Activated naive CD8-positive, alpha-beta T cell treated with anti-CD3 and anti-CD28 coated beads, Interleukin-2, amount 10 ng/mL, durations not matched to agents 7 days and 5 days (primary cell): ENCODE measurements around the gene CBFB. TPM values are rescaled to one million over a fixed set of nuclear protein-coding genes. Genes with fewer than 3 reads are reported as not detected.
A peak's percentile ranks its signal among the peaks of the same experiment; 100 is the strongest.
"Not testable (repeated sequence)": the region's sequence is repeated elsewhere in the genome, so short reads cannot be mapped to it uniquely, and the experiment has no call there.

Experiments used
- ATAC-seq: fragments of 150-1000 bp; cut with Tn5 transposase; one replicate; pipeline ENCODE4 v1.10.0; 2021; ENCODE audit warnings: low read depth, moderate library complexity
- POLR2A ChIA-PET: fragments of 350-600 bp; sonication (Branson Sonifier 250); formaldehyde crosslinking; loops from one replicate; lab custom pipeline; 2021; ENCODE audit warnings: antibody characterized with exemption; lab: Charles Lee
- DNase-seq: peaks from one replicate; pipeline ENCODE4 v3.0.0; 2021
- H3K27ac Mint-ChIP-seq: one replicate; pipeline ENCODE4 v1.8.0; 2022; ENCODE audit warnings: mild to moderate bottlenecking, mixed read lengths
- H3K27me3 Mint-ChIP-seq: one replicate; pipeline ENCODE4 v1.8.0; 2022; ENCODE audit warnings: mild to moderate bottlenecking, moderate library complexity, mixed read lengths
- H3K36me3 Mint-ChIP-seq: one replicate; pipeline ENCODE4 v1.8.0; 2021; ENCODE audit warnings: mild to moderate bottlenecking, mixed read lengths
- H3K4me1 Mint-ChIP-seq: one replicate; pipeline ENCODE4 v1.8.0; 2021; ENCODE audit warnings: mixed read lengths
- H3K4me3 Mint-ChIP-seq: one replicate; pipeline ENCODE4 v1.8.0; 2022; ENCODE audit warnings: mild to moderate bottlenecking, moderate library complexity, mixed read lengths
- H3K9me3 Mint-ChIP-seq: one replicate; pipeline ENCODE4 v1.8.0; 2021; ENCODE audit warnings: mixed read lengths
- total RNA-seq, 2 experiments: library from RNA; stranded (reverse); gene quantifications; one replicate each; pipeline ENCODE4 v1.2.3, GENCODE V29; 2021

The CBFB gene
- total RNA-seq: 100 to 1,000 TPM; 193 to 198 TPM

GRCh38 chr16:67028696-67029253, at the start of gene CBFB:
TSS of gene CBFB (plus strand) at chr16:67029149. CDS start at chr16:67029408, 259 bp downstream.
- Mint-ChIP-seq H3K4me3 (peak within 1 kb of the TSS; percentile 88), H3K27me3 (no peaks in the 10 kb centered on the region), H3K4me1 (peaks cover 44% of the 10 kb centered on the region), H3K36me3 (peaks cover 29% of the 10 kb centered on the region), H3K9me3 (no peaks in the 10 kb centered on the region), H3K27ac (peak within 1 kb of the TSS; percentile 92)
- DNase-seq (peak; percentile 97), ATAC-seq (peak; percentile 93)
- POLR2A ChIA-PET: interaction anchor here (0.6 to 7.2 kb wide), 19 partner anchors 10 to 1819 kb away, joined by 3 to 71 read pairs (median 4); partner anchors contain the start of genes B3GNT9, FBXL8, FHOD1 and PDP2

- Mint-ChIP-seq H3K4me1 (peaks cover 64% of the 10 kb centered on the region), H3K36me3 (peaks cover 9% of the 10 kb centered on the region), H3K4me3 (no peak overlapping the region), H3K27ac (peak overlapping the region; percentile 97), H3K27me3 (no peaks in the 10 kb centered on the region), H3K9me3 (peaks cover 1% of the 10 kb centered on the region)
- POLR2A ChIA-PET: interaction anchor here (0.6 to 4.2 kb wide), 7 partner anchors 9 to 209 kb away, joined by 3 to 86 read pairs (median 3); partner anchors contain the start of gene E2F4
- ATAC-seq (no peak), DNase-seq (no peak)
Observed at GRCh38 chr16:66983033-66983432, 45.9 kb upstream of the CBFB start.

GRCh38 chr16:66984892-66985311, 44.0 kb upstream of the CBFB start:
- peaks cover 59% of the 10 kb centered on the region for H3K4me1 Mint-ChIP-seq
- H3K36me3 Mint-ChIP-seq: peaks cover 9% of the 10 kb centered on the region
- H3K9me3 Mint-ChIP-seq: peaks cover 2% of the 10 kb centered on the region
- peak; percentile 93 for ATAC-seq
- H3K4me3 Mint-ChIP-seq: peak overlapping the region; percentile 40
- DNase-seq: peak; percentile 71
- POLR2A ChIA-PET: interaction anchor here (0.9 to 4.2 kb wide), 5 partner anchors 13 to 174 kb away, joined by 4 to 86 read pairs (median 6); partner anchors contain the start of genes CBFB, FBXL8 and TRADD
- peak overlapping the region; percentile 97 for H3K27ac Mint-ChIP-seq
- H3K27me3 Mint-ChIP-seq: no peaks in the 10 kb centered on the region

DNA sequence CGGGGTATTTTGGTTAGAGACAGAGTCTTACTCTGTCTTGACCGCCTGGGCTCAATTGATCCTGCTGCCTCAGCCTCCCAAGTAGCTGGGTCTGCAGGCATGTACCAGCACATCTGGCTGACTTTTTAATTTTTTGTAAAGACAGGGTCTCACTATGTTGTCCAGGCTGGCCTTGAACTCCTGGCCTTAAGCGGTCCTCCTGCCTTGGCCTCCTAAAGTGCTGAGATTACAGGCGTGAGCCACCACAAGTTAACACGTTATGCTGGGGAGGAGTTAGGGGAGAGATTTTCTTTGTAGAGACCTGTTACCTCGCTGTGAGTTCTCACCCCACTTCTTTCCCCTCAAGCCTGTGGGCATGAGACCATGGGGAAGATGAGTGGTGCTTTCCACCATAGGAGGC, 42.4 kb upstream of the CBFB start:
- POLR2A ChIA-PET: interaction anchor here (3.6 to 4.2 kb wide), 2 partner anchors 14 to 27 kb away, joined by 20 to 86 read pairs; no protein-coding TSS in a partner anchor
- no peaks in the 10 kb centered on the region for H3K27me3 Mint-ChIP-seq
- peaks cover 10% of the 10 kb centered on the region for H3K36me3 Mint-ChIP-seq
- H3K27ac Mint-ChIP-seq: peak overlapping the region; percentile 82
- H3K9me3 Mint-ChIP-seq: peaks cover 2% of the 10 kb centered on the region
- no peak for ATAC-seq
- H3K4me1 Mint-ChIP-seq: peaks cover 50% of the 10 kb centered on the region
- DNase-seq: no peak
- no peak overlapping the region for H3K4me3 Mint-ChIP-seq

DNA sequence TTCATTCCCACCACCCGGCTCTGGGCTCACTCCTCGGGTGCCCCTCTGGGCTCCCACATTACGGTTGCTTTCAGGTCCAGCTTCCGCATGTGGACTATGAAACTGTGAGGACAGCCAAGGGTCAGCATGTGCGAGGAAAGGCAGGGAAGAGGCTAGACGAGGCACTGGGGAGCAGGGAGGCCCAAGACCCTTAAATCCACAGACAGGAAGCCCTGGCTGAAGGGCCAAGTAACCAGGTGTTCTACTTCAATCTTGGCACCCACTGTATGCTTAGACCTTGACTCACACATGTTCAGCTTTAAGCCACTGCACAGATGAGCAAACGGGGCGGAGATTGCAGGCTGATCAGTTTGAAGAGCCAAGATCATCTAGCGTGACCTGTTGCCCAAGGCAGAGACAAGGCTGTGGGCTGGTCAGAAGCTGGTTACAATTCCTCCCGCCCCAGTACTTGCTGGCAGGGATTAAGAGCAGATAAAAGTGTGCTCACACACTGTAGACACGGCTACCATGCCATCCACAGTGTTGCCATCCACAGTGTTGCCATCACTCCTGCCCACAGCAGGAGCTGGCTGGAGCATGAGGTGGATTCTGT, 40.7 kb upstream of the CBFB start, which contains the start of gene CES4A:
TSS of gene CES4A (plus strand) at position 393 of the 592 bp plus-strand sequence. CDS start at position 577, 184 bp downstream.
- Mint-ChIP-seq H3K9me3 (peaks cover 2% of the 10 kb centered on the region), H3K4me1 (peaks cover 43% of the 10 kb centered on the region), H3K4me3 (no peak within 1 kb of the TSS), H3K27me3 (no peaks in the 10 kb centered on the region), H3K27ac (peak within 1 kb of the TSS; percentile 86), H3K36me3 (peaks cover 6% of the 10 kb centered on the region)
- DNase-seq: no peak
- POLR2A ChIA-PET: interaction anchor here (1.0 to 1.9 kb wide), 3 partner anchors 10 to 25 kb away, joined by 4 to 7 read pairs (median 4); no protein-coding TSS in a partner anchor
- no peak for ATAC-seq

- Mint-ChIP-seq H3K4me1 (peaks cover 18% of the 10 kb centered on the region), H3K27me3 (no peaks in the 10 kb centered on the region), H3K4me3 (no peak overlapping the region), H3K27ac (no peak overlapping the region), H3K36me3 (peaks cover 2% of the 10 kb centered on the region), H3K9me3 (peaks cover 2% of the 10 kb centered on the region)
- ATAC-seq (no peak), DNase-seq (no peak)
- POLR2A ChIA-PET: interaction anchor here (1.1 to 2.2 kb wide), 3 partner anchors 8 to 22 kb away, joined by 3 to 9 read pairs (median 4); no protein-coding TSS in a partner anchor
Observed at GRCh38 chr16:66991545-66992077, 37.3 kb upstream of the CBFB start.

DNA sequence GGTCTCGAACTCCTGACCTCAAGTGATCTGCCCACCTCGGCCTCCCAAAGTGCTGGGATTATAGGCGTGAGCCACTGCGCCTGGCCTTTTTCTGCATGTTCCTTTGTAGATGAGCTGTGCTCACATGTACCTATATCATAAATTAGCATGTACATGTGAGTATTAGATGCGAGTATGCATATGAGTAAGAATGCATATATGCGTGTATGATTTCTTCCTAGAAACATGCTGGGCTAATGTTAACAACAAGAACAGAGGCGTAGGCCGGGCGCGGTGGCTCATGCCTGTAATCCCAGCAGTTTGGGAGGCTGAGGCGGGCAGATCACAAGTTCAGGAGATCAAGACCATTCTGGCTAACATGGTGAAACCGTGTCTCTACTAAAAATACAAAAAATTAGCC, 35.4 kb upstream of the CBFB start:
- POLR2A ChIA-PET: interaction anchor here (1.3 kb wide), 1 partner anchor 20 kb away, joined by 5 read pairs; no protein-coding TSS in a partner anchor
- ATAC-seq, H3K9me3 Mint-ChIP-seq, H3K4me3 Mint-ChIP-seq, H3K27me3 Mint-ChIP-seq, H3K27ac Mint-ChIP-seq, H3K36me3 Mint-ChIP-seq, DNase-seq, H3K4me1 Mint-ChIP-seq: not testable (repeated sequence)

DNA sequence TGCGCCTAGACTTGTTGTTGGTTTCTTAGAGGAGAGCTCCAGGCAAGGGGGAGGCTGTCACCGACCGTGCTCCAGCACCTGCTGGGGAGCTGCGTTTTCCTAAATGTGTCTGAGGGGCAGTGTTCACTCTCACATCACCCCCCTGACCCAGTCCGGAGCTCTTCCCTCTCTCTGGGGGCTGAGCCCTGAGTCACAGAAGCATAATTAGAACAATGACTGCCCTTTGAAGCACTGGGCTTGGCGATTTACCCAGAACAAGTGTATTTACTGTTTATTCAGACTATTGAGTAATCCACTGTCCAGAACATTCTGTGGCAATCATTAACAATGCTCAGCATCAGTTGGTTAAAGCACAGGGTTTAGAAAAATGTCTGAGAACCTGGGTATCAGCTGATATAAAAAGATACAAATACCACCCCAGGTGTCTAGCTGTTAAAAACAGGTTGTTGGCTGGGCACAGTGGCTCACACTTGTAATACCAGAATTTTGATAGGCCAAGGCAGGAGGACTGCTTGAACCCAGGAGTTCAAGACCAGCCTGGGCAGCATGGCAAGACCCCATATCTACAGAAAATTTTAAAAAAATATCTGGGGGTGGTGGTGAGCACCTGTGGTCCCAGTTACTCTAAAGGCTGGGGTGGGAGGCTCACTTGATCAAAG, 32.5 kb upstream of the CBFB start:
- POLR2A ChIA-PET: interaction anchor here (0.6 to 4.7 kb wide), 4 partner anchors 8 to 248 kb away, joined by 3 to 46 read pairs (median 3); partner anchors contain the start of genes FBXL8 and TRADD
- Mint-ChIP-seq H3K4me3 (no peak overlapping the region), H3K9me3 (no peaks in the 10 kb centered on the region), H3K27me3 (peaks cover 5% of the 10 kb centered on the region), H3K4me1 (peaks cover 17% of the 10 kb centered on the region), H3K36me3 (peaks cover 6% of the 10 kb centered on the region), H3K27ac (no peak overlapping the region)
- DNase-seq (no peak), ATAC-seq (no peak)

DNA sequence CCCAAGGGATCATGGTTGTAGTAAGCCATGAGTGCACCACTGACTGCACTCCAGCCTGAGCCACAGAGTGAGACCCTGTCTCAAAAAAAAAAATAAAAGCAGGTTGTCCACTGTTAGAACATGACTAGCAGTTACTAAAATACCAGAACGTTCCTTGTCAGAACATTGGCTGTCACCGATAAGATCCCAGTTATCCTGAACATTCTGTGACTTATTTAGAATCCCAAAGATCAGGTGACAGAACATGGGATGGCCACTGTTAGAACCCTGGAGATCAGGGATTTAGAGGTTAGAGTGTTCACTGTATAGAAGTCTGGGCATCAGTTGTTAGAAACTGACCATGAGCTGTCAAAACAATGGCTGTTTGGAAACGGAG, 32.0 kb upstream of the CBFB start:
- no peak for DNase-seq
- H3K27me3 Mint-ChIP-seq: peaks cover 5% of the 10 kb centered on the region
- H3K9me3 Mint-ChIP-seq: no peaks in the 10 kb centered on the region
- H3K4me3 Mint-ChIP-seq: no peak overlapping the region
- peaks cover 10% of the 10 kb centered on the region for H3K36me3 Mint-ChIP-seq
- H3K27ac Mint-ChIP-seq: no peak overlapping the region
- POLR2A ChIA-PET: interaction anchor here (1.2 to 4.7 kb wide), 3 partner anchors 12 to 162 kb away, joined by 3 to 46 read pairs (median 5); partner anchors contain the start of genes FBXL8 and TRADD
- ATAC-seq: no peak
- peaks cover 22% of the 10 kb centered on the region for H3K4me1 Mint-ChIP-seq

DNA sequence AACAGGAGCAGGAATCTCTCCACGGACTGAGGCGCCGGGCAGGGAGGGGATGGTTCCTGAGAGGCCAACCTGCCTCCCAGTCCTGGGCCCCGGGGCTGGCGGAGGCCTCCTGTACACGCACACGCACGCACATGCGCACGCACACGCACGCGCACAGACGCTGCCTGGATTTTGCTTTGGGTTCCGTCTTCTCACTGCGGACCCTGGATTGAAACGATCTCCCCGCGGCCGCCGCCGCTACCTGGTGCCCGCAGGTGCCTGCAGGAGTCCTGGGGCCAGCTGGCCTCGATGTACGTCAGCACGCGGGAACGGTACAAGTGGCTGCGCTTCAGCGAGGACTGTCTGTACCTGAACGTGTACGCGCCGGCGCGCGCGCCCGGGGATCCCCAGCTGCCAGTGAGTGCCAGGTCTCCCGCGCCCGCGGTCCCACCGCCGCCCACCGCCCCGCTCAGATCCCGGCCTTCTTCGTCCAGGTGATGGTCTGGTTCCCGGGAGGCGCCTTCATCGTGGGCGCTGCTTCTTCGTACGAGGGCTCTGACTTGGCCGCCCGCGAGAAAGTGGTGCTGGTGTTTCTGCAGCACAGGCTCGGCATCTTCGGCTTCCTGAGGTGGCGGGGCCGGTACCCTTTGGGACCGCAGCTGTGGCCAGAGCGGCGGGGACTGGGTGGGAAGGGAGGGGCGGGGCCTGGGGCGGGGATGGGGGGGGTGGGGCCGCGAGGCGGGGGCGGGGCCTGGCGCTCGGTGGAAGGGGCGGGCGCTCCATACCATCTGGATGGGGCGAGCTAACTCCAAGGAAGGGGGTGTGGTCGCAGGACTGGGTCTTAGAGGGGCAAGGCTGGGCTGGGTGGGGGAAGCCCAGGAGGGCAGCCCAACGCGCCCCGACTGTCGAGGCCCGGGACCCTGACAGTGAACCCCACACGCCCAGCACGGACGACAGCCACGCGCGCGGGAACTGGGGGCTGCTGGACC, 28.3 kb upstream of the CBFB start:
- H3K27me3 Mint-ChIP-seq: peaks cover 5% of the 10 kb centered on the region
- POLR2A ChIA-PET: interaction anchor here (0.6 to 4.7 kb wide), 7 partner anchors 9 to 467 kb away, joined by 3 to 46 read pairs (median 4); no protein-coding TSS in a partner anchor
- H3K27ac Mint-ChIP-seq: peak overlapping the region; percentile 76
- H3K9me3 Mint-ChIP-seq: no peaks in the 10 kb centered on the region
- H3K4me1 Mint-ChIP-seq: peaks cover 28% of the 10 kb centered on the region
- peaks cover 15% of the 10 kb centered on the region for H3K36me3 Mint-ChIP-seq
- peak overlapping the region; percentile 81 for H3K4me3 Mint-ChIP-seq
- ATAC-seq (peak; percentile 65), DNase-seq (peak; percentile 77)

- Mint-ChIP-seq H3K9me3 (no peaks in the 10 kb centered on the region), H3K36me3 (peaks cover 15% of the 10 kb centered on the region), H3K27ac (no peak overlapping the region), H3K27me3 (peaks cover 5% of the 10 kb centered on the region), H3K4me3 (peak overlapping the region; percentile 40), H3K4me1 (peaks cover 31% of the 10 kb centered on the region)
- DNase-seq (no peak), ATAC-seq (no peak)
- POLR2A ChIA-PET: interaction anchor here (4.0 kb wide), 1 partner anchor 11 kb away, joined by 25 read pairs; no protein-coding TSS in a partner anchor
Observed at GRCh38 chr16:67001726-67002125, 27.2 kb upstream of the CBFB start.
